K562 (cell line): ENCODE measurements around the gene GNRH2. TPM values are rescaled to one million over a fixed set of nuclear protein-coding genes. Genes with fewer than 3 reads are reported as not detected.

ENCODE experiments used
- ILK ChIP-seq: fragments of 450-650 bp; IDR thresholded peaks from 2 replicates; pipeline ENCODE4 v1.6.1; 2016; ENCODE audit warnings: missing genetic modification characterization, low read depth, mild to moderate bottlenecking, missing compliant biosample characterization, moderate library complexity, borderline replicate concordance
- JUND ChIP-seq, 2 experiments: IDR thresholded peaks; 2 replicates in 1 of 2; 3 replicates in 1 of 2; pipeline ENCODE4 v1.6.1; 2011; ENCODE audit warnings: borderline replicate concordance in 2 of 2, low read depth in 2 of 2, low read length in 2 of 2, improper control_type of control experiment in 1 of 2, missing biosample characterization in 1 of 2, missing genetic modification characterization in 1 of 2, missing genetic modification reagents in 1 of 2
- MEIS2 ChIP-seq: fragments of 450-650 bp; IDR thresholded peaks from 2 replicates; pipeline ENCODE4 v1.6.1; 2014; ENCODE audit warnings: mild to moderate bottlenecking; ENCODE audit not compliant: partially characterized antibody
- NBN ChIP-seq: fragments of 450-650 bp; IDR thresholded peaks from 2 replicates; pipeline ENCODE4 v1.6.1; 2016; ENCODE audit warnings: low read depth, mild to moderate bottlenecking
- NELFE ChIP-seq: IDR thresholded peaks from 2 replicates; pipeline ENCODE4 v1.6.1; 2011; ENCODE audit warnings: mild to moderate bottlenecking; ENCODE audit not compliant: insufficient read depth, insufficient read length
- NFRKB ChIP-seq: fragments of 450-650 bp; IDR thresholded peaks from 2 replicates; pipeline ENCODE4 v1.6.1; 2016; ENCODE audit warnings: low read depth
- RFX5 ChIP-seq: IDR thresholded peaks from 2 replicates; pipeline ENCODE4 v1.6.1; 2011; ENCODE audit warnings: low read depth, mild to moderate bottlenecking, improper control_type of control experiment, low read length
- TOE1 ChIP-seq, 2 experiments: fragments of 450-650 bp in 1 of 2; sonication (generic) in 1 of 2; formaldehyde crosslinking in 1 of 2; IDR thresholded peaks; 2 replicates each; pipeline versions ENCODE4 v1.7.1 to v1.8.0; 2016 to 2022; ENCODE audit warnings: borderline replicate concordance in 2 of 2, mild to moderate bottlenecking in 2 of 2, antibody characterized with exemption in 1 of 2, inconsistent platforms in 1 of 2, low read depth in 1 of 2, missing genetic modification reagents in 1 of 2, moderate library complexity in 1 of 2
- ZKSCAN8 ChIP-seq: fragments of 200-800 bp; sonication (Bioruptor generic); IDR thresholded peaks from 2 replicates; pipeline ENCODE4 v1.6.1; 2016; ENCODE audit warnings: missing genetic modification characterization, missing compliant biosample characterization
- ZNF282 ChIP-seq: sonication (generic); formaldehyde crosslinking; IDR thresholded peaks from 2 replicates; pipeline ENCODE4 v1.8.1; 2023; ENCODE audit warnings: missing genetic modification reagents
- polyA plus RNA-seq, 8 experiments: library from polyadenylated mRNA; depleted of rRNA in 4 of 8; stranded (reverse) in 5 of 8; unstranded in 3 of 8; fragments of >200 nt; fragmentation: Nextera tagmentation in 2 of 8; fragmentation: Illumina TruSeq in 1 of 8; extraction: Ambion mirVana in 2 of 8; extraction: Trizol in 1 of 8; gene quantifications; 2 replicates each; pipeline versions ENCODE4 v1.2.1 to v1.2.3, GENCODE V29; 2011 to 2014; ENCODE audit warnings: inconsistent platforms in 1 of 8, missing spikeins in 1 of 8
- total RNA-seq, 7 experiments: library from RNA; depleted of rRNA in 6 of 7; stranded (reverse); fragments of >200 nt in 6 of 7; fragmentation: Illumina TruSeq in 2 of 7; extraction: Trizol in 2 of 7; gene quantifications; 2 replicates each; pipeline versions ENCODE4 v1.2.1 to v1.2.3, GENCODE V29; 2011 to 2021; ENCODE audit warnings: low replicate concordance in 1 of 7
- TF ChIP-seq, protein P1 (sequence below): fragments of 450-650 bp; IDR thresholded peaks from 2 replicates; pipeline ENCODE4 v1.6.1; 2016; ENCODE audit warnings: mild to moderate bottlenecking, moderate library complexity
- TF ChIP-seq, protein P2 (sequence below): fragments of 250-450 bp; sonication (Bioruptor Pico); IDR thresholded peaks from 2 replicates; pipeline ENCODE4 v1.4.0; 2020; ENCODE audit warnings: mild to moderate bottlenecking

The GNRH2 gene
- total and polyA plus RNA-seq, 9 of the 15 experiments (the other 6 are each of a cell fraction or from before 2014, with no cell fraction given) = 0.11 to 0.50 (median 0.24) TPM; not detected in 5

DNA sequence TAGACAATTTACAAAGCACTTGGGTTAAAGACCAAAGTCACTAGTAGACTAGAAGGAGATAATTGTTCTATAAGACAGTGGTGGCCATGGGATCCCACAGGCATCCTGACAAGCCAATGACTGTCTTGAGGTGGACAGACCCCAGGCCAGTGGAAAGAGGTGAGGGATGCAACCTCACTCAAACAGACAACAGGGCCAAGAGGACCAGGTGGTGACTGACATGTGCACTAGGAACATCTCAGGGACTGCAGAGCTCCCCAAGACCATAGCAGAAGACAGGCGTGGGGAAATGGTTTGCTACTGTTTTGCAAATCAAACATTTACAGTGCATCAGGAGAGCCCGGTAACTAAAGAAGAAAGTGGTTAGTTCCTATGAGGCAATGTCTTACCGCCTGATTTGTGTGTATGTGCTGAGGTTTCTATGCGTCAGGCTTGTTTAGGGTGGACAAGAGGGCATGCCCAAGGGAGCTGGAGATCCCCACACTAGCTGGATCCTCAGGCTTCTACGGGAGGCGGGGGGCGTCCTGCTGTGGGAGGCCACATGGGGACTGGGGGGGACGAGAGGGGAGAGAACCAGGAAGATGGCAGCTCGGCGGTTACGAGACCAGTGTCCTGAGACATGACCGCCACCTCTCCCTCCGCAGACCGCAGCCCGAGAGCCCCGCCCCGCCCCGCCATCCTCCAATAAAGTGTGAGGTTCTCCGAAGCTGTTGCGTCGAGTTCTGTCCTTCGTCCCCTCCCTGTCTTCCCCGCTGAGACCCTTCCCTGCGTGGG is 1.8 kb downstream of the GNRH2 start (continued):
- TF ChIP-seq TOE1 (IDR thresholded peaks at IDR 0.05; ENCODE audit: borderline replicate concordance) (peak; percentile 18; the same call in 1 of the 2 replicates), TOE1 (CRISPR knock-in tag; IDR thresholded peaks at IDR 0.05; ENCODE audit: borderline replicate concordance, low read depth) (no peak), ILK (tag) (no peak), NFRKB (no peak), JUND (IDR thresholded peaks at IDR 0.05; ENCODE audit: borderline replicate concordance, low read depth, low read length) (no peak), JUND (tag; IDR thresholded peaks at IDR 0.05; ENCODE audit: borderline replicate concordance, low read depth, low read length) (no peak), NELFE (no peak), MEIS2 (peak; percentile 17), RFX5 (no peak), NBN (0 out of 2 replicates have a peak, but pooled peaks have one; percentile 26), ZNF282 (CRISPR knock-in tag) (0 out of 2 replicates have a peak, but pooled peaks have one; percentile 37), ZKSCAN8 (CRISPR knock-in tag) (no peak)
- TF ChIP-seq, protein P1, sequence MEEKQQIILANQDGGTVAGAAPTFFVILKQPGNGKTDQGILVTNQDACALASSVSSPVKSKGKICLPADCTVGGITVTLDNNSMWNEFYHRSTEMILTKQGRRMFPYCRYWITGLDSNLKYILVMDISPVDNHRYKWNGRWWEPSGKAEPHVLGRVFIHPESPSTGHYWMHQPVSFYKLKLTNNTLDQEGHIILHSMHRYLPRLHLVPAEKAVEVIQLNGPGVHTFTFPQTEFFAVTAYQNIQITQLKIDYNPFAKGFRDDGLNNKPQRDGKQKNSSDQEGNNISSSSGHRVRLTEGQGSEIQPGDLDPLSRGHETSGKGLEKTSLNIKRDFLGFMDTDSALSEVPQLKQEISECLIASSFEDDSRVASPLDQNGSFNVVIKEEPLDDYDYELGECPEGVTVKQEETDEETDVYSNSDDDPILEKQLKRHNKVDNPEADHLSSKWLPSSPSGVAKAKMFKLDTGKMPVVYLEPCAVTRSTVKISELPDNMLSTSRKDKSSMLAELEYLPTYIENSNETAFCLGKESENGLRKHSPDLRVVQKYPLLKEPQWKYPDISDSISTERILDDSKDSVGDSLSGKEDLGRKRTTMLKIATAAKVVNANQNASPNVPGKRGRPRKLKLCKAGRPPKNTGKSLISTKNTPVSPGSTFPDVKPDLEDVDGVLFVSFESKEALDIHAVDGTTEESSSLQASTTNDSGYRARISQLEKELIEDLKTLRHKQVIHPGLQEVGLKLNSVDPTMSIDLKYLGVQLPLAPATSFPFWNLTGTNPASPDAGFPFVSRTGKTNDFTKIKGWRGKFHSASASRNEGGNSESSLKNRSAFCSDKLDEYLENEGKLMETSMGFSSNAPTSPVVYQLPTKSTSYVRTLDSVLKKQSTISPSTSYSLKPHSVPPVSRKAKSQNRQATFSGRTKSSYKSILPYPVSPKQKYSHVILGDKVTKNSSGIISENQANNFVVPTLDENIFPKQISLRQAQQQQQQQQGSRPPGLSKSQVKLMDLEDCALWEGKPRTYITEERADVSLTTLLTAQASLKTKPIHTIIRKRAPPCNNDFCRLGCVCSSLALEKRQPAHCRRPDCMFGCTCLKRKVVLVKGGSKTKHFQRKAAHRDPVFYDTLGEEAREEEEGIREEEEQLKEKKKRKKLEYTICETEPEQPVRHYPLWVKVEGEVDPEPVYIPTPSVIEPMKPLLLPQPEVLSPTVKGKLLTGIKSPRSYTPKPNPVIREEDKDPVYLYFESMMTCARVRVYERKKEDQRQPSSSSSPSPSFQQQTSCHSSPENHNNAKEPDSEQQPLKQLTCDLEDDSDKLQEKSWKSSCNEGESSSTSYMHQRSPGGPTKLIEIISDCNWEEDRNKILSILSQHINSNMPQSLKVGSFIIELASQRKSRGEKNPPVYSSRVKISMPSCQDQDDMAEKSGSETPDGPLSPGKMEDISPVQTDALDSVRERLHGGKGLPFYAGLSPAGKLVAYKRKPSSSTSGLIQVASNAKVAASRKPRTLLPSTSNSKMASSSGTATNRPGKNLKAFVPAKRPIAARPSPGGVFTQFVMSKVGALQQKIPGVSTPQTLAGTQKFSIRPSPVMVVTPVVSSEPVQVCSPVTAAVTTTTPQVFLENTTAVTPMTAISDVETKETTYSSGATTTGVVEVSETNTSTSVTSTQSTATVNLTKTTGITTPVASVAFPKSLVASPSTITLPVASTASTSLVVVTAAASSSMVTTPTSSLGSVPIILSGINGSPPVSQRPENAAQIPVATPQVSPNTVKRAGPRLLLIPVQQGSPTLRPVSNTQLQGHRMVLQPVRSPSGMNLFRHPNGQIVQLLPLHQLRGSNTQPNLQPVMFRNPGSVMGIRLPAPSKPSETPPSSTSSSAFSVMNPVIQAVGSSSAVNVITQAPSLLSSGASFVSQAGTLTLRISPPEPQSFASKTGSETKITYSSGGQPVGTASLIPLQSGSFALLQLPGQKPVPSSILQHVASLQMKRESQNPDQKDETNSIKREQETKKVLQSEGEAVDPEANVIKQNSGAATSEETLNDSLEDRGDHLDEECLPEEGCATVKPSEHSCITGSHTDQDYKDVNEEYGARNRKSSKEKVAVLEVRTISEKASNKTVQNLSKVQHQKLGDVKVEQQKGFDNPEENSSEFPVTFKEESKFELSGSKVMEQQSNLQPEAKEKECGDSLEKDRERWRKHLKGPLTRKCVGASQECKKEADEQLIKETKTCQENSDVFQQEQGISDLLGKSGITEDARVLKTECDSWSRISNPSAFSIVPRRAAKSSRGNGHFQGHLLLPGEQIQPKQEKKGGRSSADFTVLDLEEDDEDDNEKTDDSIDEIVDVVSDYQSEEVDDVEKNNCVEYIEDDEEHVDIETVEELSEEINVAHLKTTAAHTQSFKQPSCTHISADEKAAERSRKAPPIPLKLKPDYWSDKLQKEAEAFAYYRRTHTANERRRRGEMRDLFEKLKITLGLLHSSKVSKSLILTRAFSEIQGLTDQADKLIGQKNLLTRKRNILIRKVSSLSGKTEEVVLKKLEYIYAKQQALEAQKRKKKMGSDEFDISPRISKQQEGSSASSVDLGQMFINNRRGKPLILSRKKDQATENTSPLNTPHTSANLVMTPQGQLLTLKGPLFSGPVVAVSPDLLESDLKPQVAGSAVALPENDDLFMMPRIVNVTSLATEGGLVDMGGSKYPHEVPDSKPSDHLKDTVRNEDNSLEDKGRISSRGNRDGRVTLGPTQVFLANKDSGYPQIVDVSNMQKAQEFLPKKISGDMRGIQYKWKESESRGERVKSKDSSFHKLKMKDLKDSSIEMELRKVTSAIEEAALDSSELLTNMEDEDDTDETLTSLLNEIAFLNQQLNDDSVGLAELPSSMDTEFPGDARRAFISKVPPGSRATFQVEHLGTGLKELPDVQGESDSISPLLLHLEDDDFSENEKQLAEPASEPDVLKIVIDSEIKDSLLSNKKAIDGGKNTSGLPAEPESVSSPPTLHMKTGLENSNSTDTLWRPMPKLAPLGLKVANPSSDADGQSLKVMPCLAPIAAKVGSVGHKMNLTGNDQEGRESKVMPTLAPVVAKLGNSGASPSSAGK = no peak
- TF ChIP-seq, protein P2, sequence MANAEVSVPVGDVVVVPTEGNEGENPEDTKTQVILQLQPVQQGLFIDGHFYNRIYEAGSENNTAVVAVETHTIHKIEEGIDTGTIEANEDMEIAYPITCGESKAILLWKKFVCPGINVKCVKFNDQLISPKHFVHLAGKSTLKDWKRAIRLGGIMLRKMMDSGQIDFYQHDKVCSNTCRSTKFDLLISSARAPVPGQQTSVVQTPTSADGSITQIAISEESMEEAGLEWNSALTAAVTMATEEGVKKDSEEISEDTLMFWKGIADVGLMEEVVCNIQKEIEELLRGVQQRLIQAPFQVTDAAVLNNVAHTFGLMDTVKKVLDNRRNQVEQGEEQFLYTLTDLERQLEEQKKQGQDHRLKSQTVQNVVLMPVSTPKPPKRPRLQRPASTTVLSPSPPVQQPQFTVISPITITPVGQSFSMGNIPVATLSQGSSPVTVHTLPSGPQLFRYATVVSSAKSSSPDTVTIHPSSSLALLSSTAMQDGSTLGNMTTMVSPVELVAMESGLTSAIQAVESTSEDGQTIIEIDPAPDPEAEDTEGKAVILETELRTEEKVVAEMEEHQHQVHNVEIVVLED = no peak
